Measurements from ENCODE around the gene NPC1L1.

GRCh38 chr7:44515590-44516268 lies 25.4 kb downstream of the NPC1L1 start:
- TF ChIP-seq, protein P1, sequence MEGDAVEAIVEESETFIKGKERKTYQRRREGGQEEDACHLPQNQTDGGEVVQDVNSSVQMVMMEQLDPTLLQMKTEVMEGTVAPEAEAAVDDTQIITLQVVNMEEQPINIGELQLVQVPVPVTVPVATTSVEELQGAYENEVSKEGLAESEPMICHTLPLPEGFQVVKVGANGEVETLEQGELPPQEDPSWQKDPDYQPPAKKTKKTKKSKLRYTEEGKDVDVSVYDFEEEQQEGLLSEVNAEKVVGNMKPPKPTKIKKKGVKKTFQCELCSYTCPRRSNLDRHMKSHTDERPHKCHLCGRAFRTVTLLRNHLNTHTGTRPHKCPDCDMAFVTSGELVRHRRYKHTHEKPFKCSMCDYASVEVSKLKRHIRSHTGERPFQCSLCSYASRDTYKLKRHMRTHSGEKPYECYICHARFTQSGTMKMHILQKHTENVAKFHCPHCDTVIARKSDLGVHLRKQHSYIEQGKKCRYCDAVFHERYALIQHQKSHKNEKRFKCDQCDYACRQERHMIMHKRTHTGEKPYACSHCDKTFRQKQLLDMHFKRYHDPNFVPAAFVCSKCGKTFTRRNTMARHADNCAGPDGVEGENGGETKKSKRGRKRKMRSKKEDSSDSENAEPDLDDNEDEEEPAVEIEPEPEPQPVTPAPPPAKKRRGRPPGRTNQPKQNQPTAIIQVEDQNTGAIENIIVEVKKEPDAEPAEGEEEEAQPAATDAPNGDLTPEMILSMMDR (IDR thresholded peaks at IDR 0.05) = no peak
- TF ChIP-seq EZH2 (IDR thresholded peaks at IDR 0.05; ENCODE audit: borderline replicate concordance, insufficient read depth, low read depth, low read length, poor library complexity, severe bottlenecking) = no peak

Data from B cell (primary cell).